Astrocyte of the cerebellum (primary cell): ENCODE measurements around the gene SLC25A47.
"Not testable (repeated sequence)": the region's sequence is repeated elsewhere in the genome, so short reads cannot be mapped to it uniquely, and the experiment has no call there.

ENCODE experiments used
- DNase-seq: peaks from one replicate; pipeline ENCODE4 v3.0.0-alpha.2; 2011; ENCODE audit warnings: low read depth
- H3K4me3 ChIP-seq: 2 replicates; pipeline ENCODE4 v1.5.1; 2011; ENCODE audit warnings: mild to moderate bottlenecking, low read depth, low read length, moderate library complexity
- in situ Hi-C: cut with HindIII; loops from 2 replicates; pipeline ENCODE4 v1.10.0; 2017; ENCODE audit warnings: low sequenced_read_pairs
- TF ChIP-seq, protein P1 (sequence below): IDR thresholded peaks from 2 replicates; pipeline ENCODE4 v1.5.1; 2012; ENCODE audit warnings: low read length, low read depth, moderate library complexity, mild to moderate bottlenecking; ENCODE audit errors: missing control alignments

SLC25A47 gene

DNA sequence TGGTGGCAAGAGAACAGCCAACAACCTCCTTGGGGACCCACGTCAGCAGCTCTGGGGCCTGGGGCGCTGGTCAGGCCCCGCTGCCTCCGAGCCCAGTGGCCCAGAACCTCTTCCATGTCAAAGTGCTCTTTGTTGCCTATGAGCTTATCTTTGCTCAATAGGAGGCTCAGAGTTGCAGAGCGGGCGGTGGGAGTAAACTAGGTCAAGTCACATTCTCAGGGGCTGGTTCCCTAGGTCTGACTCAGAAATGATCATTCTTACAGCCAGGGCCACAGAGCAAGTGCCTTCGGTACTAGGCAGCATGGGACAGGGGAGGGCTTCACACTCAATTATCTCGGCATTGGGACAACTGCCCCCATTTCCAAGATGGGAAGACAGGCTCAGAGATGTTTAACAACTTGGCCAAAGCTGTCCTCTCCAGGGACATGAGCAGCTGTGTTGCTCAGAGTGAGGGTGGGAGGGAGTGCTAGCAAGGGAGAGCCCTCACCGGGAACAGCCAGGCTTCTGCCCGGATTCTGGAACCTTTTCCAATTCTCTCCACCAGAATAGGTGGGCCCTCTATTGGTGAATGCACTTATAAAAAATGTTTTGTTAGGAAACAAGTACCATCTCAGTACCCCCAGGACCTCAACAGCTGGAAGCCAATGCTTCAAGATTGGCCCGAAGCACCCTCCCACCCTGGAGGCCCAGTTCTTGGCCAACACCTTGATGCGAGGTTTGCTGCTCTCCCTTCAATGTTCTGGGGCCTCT lies 28.8 kb upstream of the SLC25A47 start:
- DNase-seq, result no peak
- TF ChIP-seq, protein P1, sequence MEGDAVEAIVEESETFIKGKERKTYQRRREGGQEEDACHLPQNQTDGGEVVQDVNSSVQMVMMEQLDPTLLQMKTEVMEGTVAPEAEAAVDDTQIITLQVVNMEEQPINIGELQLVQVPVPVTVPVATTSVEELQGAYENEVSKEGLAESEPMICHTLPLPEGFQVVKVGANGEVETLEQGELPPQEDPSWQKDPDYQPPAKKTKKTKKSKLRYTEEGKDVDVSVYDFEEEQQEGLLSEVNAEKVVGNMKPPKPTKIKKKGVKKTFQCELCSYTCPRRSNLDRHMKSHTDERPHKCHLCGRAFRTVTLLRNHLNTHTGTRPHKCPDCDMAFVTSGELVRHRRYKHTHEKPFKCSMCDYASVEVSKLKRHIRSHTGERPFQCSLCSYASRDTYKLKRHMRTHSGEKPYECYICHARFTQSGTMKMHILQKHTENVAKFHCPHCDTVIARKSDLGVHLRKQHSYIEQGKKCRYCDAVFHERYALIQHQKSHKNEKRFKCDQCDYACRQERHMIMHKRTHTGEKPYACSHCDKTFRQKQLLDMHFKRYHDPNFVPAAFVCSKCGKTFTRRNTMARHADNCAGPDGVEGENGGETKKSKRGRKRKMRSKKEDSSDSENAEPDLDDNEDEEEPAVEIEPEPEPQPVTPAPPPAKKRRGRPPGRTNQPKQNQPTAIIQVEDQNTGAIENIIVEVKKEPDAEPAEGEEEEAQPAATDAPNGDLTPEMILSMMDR, result no peak
- in situ Hi-C loops, result no loop called here
- no peak overlapping the region for H3K4me3 ChIP-seq

DNA sequence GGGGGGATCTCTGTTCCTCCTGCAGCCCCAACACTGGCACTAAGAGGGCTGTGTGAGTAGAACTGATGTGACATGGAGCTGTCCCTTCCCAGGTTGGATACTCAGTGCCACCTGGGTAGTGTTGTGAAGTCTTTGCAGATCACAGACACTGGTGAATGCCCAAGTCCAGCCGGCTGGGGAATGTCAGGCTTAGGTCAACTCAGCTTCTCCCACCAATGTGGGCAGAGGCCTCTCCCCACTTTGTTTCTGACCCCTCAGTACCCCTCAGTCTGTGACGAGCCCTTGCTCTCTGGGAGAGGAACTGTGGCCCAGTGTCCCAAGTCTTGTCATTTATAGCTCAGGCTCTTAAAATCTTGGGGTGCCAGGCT lies 28.2 kb upstream of the SLC25A47 start:
- H3K4me3 ChIP-seq, result no peak overlapping the region
- no peak for DNase-seq
- in situ Hi-C loops, result no loop called here
- TF ChIP-seq, protein P1, result no peak

DNA sequence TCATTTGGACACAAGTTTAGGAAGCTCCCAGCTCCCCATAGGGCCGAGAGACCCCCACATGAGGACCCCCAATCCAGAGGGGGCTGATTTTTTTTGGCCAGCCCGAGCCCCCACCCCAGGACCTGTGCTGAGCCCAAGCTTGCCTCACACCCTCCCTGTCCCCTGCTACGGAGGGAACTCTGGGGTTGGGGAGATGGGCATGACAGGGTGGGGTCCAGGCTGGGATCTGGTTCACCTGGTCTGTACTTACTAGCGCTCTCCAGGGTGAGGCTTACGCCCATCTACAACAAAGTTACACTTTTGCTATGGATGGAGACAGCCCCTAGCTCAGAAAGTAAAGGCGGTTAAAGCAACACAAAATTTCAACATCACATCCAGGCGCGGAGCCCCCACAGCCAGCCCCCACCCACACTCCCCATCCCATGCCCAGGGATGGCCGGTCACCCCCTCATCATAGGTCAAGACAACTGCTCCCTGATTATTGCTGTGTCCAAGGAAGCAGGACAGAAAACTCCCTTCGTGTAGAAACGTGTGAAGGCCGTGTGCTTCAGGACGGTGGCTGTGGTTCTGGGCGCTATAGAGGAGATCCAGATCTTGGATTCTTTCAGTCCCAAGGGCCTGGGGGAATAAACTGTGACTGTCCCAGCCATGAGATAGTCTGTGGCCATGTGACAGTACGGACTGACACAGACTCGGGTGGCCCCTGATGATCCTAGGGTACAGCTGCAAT lies 27.6 kb upstream of the SLC25A47 start:
- no peak for DNase-seq
- TF ChIP-seq, protein P1, result no peak
- H3K4me3 ChIP-seq, result no peak overlapping the region
- in situ Hi-C loops, result no loop called here

DNA sequence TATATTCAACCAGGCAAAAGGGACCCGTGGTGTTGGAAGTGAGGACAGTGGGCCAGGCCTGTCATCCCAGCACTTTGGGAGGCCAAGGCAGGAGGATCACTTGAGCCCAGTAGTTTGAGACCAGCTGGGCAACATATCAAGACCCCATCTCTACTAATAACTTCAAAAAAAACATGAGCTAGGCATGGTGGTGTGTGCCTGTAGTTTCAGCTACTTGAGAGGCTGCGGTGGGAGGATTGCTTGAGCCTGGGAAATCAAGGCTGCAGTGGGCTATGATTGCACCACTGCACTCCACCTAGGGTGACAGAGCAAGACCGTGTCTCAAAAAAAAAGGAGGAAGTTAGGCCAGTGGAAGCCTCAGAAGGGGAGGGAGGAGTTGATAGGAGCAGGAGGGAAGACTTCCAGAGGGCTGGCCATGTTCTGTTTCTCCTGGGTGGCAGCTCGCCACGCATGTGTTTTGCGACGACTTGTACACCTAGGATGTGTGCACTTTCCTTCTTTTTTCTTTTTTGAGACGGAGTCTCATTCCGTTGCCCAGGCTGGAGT lies 27.0 kb upstream of the SLC25A47 start:
- no peak overlapping the region for H3K4me3 ChIP-seq
- DNase-seq, result no peak
- TF ChIP-seq, protein P1, result no peak
- in situ Hi-C loops, result no loop called here

DNA sequence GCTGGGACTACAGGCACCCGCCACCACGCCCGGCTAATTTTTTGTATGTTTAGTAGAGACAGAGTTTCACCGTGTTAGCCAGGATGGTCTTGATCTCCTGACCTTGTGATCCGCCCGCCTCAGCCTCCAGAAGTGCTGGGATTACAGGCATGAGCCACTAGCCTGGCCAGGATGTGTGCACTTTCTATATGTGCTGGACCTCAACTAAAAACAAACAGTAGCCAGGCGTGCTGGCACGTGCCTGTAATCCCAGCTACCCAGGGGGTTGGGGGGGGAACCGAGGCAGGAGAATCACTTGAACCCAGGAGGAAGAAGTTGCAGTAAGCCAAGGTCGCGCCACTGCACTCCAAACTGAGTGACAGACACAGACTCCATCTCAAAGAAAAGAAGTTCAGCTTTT lies 26.4 kb upstream of the SLC25A47 start:
- H3K4me3 ChIP-seq, in situ Hi-C loops, DNase-seq: not testable (repeated sequence)

DNA sequence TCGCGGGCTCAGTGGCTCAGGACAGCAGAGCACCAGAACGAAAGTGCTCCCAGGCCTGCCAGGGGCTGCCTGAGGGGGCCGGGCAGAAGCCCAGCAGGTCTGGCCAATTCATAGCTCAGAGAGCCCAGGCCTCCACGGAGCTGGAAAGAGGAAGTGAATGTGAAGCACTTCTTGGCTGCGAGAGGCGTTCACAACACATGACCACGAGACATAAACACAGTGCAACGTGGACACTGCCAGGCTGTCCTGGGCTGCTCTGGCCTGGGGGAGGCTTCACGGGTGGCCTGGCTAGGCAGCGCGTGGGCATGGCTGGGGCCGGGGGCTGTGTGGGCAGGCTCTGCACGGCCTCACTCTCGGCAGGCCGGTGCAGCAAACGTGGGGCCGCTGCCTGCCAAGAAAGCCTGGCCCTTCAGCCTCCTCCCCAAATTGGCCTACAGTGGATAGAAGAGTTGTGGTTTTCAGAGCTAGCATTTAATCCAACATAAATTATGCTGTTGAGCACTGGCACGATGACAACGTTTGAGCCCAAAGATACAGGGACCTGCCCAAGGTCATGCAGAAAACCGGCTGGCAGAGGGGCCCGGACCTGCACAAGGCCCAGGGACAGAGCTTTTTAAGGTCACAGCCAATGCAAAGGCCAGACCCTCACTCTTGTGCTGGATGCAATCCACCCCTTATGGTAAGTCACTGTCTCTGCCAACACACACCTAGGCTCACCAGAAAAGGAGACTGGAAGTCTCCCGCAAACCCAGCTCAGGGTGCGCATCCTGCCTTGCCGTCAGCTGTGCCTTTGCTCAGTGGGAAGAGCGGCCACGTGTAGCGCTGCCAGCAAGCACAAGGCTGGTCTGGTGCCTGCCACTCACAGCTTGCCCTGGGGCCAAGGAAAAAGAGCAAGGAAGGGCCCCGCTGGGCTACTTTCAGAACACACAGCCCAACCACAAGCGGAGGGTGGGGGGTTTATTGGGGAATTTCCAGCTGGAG lies 25.5 kb upstream of the SLC25A47 start:
- peak; percentile 79 for DNase-seq
- TF ChIP-seq, protein P1, result no peak
- in situ Hi-C loops, result no loop called here

More for the DNA sequence above, 25.5 kb upstream of the SLC25A47 start:
- H3K4me3 ChIP-seq, result no peak overlapping the region
